Mesothelial cell of epicardium (in vitro differentiated cells): ENCODE results near the gene CLNS1A. TPM values are rescaled to one million over a fixed set of nuclear protein-coding genes. Genes with fewer than 3 reads are reported as not detected.

Experiments
- DNase-seq, 2 experiments: peaks; one replicate each; pipeline ENCODE4 v3.0.0; 2021; ENCODE audit warnings: low spot score in 2 of 2; ENCODE audit not compliant: unreplicated experiment in 2 of 2
- H3K27ac Mint-ChIP-seq: 2 replicates; pipeline ENCODE4 v1.8.0; 2021; ENCODE audit warnings: mixed read lengths
- H3K27me3 Mint-ChIP-seq: 2 replicates; pipeline ENCODE4 v1.8.0; 2021; ENCODE audit warnings: low read depth, mixed read lengths
- H3K36me3 Mint-ChIP-seq: 2 replicates; pipeline ENCODE4 v1.8.0; 2021; ENCODE audit warnings: mixed read lengths
- H3K4me1 Mint-ChIP-seq: 2 replicates; pipeline ENCODE4 v1.8.0; 2021; ENCODE audit warnings: mixed read lengths
- H3K4me3 Mint-ChIP-seq: 2 replicates; pipeline ENCODE4 v1.8.0; 2021; ENCODE audit warnings: mild to moderate bottlenecking, moderate library complexity, mixed read lengths
- H3K9me3 Mint-ChIP-seq: 2 replicates; pipeline ENCODE4 v1.8.0; 2021; ENCODE audit warnings: mixed read lengths
- total RNA-seq: library from RNA; stranded (reverse); gene quantifications from 3 replicates; pipeline ENCODE4 v1.2.1, GENCODE V29; 2021
- TF ChIP-seq, protein P1 (sequence below): fragments of 200-600 bp; sonication (generic); IDR thresholded peaks from one replicate; pipeline ENCODE4 v1.5.0; 2021; ENCODE audit warnings: antibody characterized with exemption; ENCODE audit not compliant: unreplicated experiment

Gene CLNS1A
- total RNA-seq, 1 donor from 2014 or later = 151 TPM

DNA sequence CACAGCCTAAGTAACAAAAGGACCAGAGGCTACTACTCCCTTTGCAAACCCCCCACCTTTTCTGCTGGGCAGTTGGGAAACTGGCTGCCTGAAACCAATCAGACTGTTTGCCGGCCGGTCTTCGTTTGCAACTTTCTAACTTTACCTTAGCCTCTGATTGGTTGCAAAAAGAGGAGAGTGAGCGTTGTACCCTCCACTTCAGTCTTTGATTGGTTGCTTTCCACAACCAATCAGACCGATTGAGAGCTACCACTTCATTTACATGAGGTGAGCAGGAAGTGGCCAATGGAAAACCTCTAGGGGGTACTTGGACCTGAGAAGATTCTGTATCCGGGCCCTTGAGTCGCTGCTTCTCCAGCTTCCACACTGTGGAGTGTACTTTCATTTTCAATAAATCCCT lies 18.8 kb upstream of the CLNS1A start:
- TF ChIP-seq, protein P1, sequence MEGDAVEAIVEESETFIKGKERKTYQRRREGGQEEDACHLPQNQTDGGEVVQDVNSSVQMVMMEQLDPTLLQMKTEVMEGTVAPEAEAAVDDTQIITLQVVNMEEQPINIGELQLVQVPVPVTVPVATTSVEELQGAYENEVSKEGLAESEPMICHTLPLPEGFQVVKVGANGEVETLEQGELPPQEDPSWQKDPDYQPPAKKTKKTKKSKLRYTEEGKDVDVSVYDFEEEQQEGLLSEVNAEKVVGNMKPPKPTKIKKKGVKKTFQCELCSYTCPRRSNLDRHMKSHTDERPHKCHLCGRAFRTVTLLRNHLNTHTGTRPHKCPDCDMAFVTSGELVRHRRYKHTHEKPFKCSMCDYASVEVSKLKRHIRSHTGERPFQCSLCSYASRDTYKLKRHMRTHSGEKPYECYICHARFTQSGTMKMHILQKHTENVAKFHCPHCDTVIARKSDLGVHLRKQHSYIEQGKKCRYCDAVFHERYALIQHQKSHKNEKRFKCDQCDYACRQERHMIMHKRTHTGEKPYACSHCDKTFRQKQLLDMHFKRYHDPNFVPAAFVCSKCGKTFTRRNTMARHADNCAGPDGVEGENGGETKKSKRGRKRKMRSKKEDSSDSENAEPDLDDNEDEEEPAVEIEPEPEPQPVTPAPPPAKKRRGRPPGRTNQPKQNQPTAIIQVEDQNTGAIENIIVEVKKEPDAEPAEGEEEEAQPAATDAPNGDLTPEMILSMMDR = no peak
- H3K36me3 Mint-ChIP-seq = no peaks in the 10 kb centered on the region
- H3K27me3 Mint-ChIP-seq = no peaks in the 10 kb centered on the region
- H3K9me3 Mint-ChIP-seq = no peaks in the 10 kb centered on the region
- no peak for DNase-seq
- peaks cover 3% of the 10 kb centered on the region for H3K4me1 Mint-ChIP-seq
- no peak overlapping the region for H3K4me3 Mint-ChIP-seq
- H3K27ac Mint-ChIP-seq = no peak overlapping the region

DNA sequence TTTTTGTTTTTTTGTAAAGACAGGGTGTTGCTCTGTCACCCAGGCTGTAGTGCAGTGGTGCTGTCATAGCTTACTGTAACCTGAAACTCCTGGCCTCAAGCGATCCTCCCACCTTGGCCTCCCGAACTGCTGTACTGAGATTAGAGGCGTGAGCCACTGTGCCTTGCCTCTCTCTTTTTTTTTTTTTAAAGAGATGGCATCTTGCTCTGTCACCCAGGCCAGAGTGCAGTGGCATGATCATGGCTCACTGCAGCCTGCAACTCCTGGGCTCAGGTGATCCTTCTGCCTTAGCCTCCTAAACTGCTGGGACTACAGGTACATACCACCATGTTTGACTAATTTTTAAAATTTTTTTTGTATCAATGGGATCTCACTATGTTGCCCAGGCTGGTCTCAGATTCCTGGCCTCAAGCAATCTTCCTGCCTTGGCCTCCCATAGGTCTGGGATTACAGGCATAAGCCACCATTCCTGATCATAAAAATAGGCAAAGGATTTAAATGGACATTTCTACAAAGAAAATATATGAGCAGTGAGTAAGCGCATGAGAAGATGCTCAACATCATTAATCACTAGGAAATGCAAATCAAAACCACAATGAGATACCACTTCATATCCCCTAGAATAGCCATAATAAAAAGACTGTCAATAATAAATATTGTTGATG lies 17.3 kb upstream of the CLNS1A start:
- Mint-ChIP-seq H3K9me3 (no peaks in the 10 kb centered on the region), H3K27me3 (no peaks in the 10 kb centered on the region), H3K27ac (no peak overlapping the region), H3K4me1 (peaks cover 3% of the 10 kb centered on the region), H3K4me3 (no peak overlapping the region), H3K36me3 (no peaks in the 10 kb centered on the region)
- DNase-seq = no peak
- TF ChIP-seq, protein P1 = no peak

DNA sequence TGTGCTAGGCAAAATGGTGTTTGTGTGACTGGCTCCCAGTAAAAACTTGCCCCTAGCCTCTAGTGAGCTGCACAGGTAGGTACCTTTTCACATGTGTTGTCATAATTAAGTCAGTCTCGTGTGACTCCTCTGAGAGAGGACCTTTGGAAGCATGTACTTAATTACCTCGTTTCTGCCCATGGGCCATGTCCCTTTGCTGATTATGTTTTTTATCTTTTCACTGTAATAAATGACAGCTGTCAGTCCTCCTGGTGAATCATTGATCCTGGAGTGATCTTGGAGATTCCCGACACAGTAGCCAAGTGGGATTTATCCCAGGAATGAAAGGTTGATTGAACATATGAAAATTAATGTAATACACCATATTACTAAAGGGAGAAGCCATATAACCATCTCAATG lies 12.5 kb upstream of the CLNS1A start:
- DNase-seq = no peak
- Mint-ChIP-seq H3K36me3 (no peaks in the 10 kb centered on the region), H3K27me3 (peaks cover 8% of the 10 kb centered on the region), H3K9me3 (no peaks in the 10 kb centered on the region), H3K4me3 (no peak overlapping the region), H3K27ac (no peak overlapping the region), H3K4me1 (no peaks in the 10 kb centered on the region)
- TF ChIP-seq, protein P1 = no peak

DNA sequence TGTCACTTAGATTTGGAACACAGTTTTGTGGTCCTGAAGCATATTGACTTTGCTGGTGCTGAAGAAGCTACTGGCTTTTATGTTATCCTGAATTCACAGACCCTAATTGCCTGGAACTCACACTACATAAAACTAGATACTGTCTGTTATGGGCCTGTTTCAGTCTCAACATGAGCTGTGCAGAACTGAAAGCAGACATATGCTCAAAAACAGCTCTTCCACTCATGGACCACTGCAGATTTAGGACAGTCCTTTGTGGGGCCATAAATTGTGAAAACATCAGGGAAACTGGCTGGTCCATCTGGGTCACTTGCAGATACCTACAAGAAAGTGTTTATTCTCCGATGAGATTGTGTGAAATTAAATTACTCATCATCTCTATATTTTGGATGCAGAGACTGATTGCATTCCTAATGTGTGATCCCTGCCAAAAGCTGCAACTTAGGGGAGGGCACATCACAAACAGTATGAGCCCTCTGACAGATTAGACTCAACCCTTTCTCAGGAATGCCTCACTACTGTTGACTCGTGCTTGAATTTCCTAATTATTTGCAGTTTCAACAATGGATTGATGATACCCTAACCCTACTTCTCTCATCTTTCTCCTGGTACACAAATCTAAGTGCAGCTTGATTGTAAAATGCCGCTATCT lies 10.2 kb upstream of the CLNS1A start:
- Mint-ChIP-seq H3K4me1 (no peaks in the 10 kb centered on the region), H3K4me3 (no peak overlapping the region), H3K9me3 (no peaks in the 10 kb centered on the region), H3K36me3 (no peaks in the 10 kb centered on the region), H3K27ac (no peak overlapping the region), H3K27me3 (peaks cover 9% of the 10 kb centered on the region)
- TF ChIP-seq, protein P1 = no peak
- DNase-seq = no peak

DNA sequence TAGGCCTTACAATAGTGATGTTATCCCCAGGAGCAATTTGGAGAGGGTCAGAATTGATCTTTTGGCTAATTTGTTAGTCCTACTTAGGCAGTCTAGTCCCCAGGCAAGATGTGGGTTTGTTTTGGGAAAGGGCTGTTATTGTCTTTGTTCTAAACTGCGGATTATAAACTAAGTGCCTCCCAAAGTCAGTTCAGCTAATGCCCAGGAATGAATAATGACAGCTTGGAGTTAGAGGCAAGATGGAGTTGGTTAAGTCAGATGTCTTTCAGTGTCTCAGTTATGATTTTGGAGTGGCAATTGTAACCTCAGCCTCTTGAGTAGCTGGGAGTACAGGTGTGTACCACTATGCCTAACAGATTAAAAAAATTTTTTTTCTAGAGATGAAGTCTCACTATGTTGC lies 7.3 kb upstream of the CLNS1A start:
- Mint-ChIP-seq H3K36me3 (no peaks in the 10 kb centered on the region), H3K4me1 (no peaks in the 10 kb centered on the region), H3K9me3 (peaks cover 4% of the 10 kb centered on the region)

More for the DNA sequence above, 7.3 kb upstream of the CLNS1A start:
- TF ChIP-seq, protein P1 = no peak
- no peak overlapping the region for H3K27ac Mint-ChIP-seq
- no peak for DNase-seq
- no peak overlapping the region for H3K4me3 Mint-ChIP-seq
- peaks cover 9% of the 10 kb centered on the region for H3K27me3 Mint-ChIP-seq
